D721Med (cell line): ENCODE measurements around the gene STK32B.

Experiments
- DNase-seq: peaks from one replicate; pipeline ENCODE4 v3.0.0; 2011; ENCODE audit warnings: low spot score; ENCODE audit not compliant: insufficient read length
- FAIRE-seq: peaks from 2 replicates; lab custom pipeline; 2011; peaks lifted over from hg19 to GRCh38; lab: Jason Lieb, UNC
- CTCF ChIP-seq: IDR thresholded peaks from 2 replicates; pipeline ENCODE4 v1.5.1; 2012; ENCODE audit warnings: mild to moderate bottlenecking, control low read depth; ENCODE audit not compliant: insufficient read depth; ENCODE audit errors: missing control alignments

STK32B gene

GRCh38 chr4:5447755-5448154, 396.5 kb downstream of the STK32B start:
- FAIRE-seq (no peak), DNase-seq (no peak)
- no peak for TF ChIP-seq CTCF

- TF ChIP-seq CTCF: no peak
- no peak for DNase-seq
- FAIRE-seq: no peak
Observed at GRCh38 chr4:5448221-5448620, 396.9 kb downstream of the STK32B start.

GRCh38 chr4:5451243-5451642, 400.0 kb downstream of the STK32B start:
- no peak for FAIRE-seq
- no peak for TF ChIP-seq CTCF
- DNase-seq: no peak

- TF ChIP-seq CTCF: no peak
- FAIRE-seq (no peak), DNase-seq (no peak)
Observed at GRCh38 chr4:5452156-5452555, 400.9 kb downstream of the STK32B start.

- DNase-seq: no peak
- no peak for FAIRE-seq
- TF ChIP-seq CTCF: no peak
Observed at GRCh38 chr4:5455003-5455585, 403.8 kb downstream of the STK32B start.

GRCh38 chr4:5456296-5456845, 405.1 kb downstream of the STK32B start:
- TF ChIP-seq CTCF: no peak
- FAIRE-seq (no peak), DNase-seq (no peak)

- no peak for FAIRE-seq
- TF ChIP-seq CTCF: no peak
Observed at GRCh38 chr4:5458676-5459075, 407.4 kb downstream of the STK32B start.

More at GRCh38 chr4:5458676-5459075, 407.4 kb downstream of the STK32B start:
- DNase-seq: no peak
